ENCODE data around the gene GRM6.

GRCh38 chr5:179033004-179033580 is 38.0 kb upstream of the GRM6 start:
- TF ChIP-seq CTCF (IDR thresholded peaks at IDR 0.05) = no peak
- TF ChIP-seq STAT6 (CRISPR knock-in tag; conservative IDR thresholded peaks at IDR 0.05; ENCODE audit: low read depth) = no peak
- TF ChIP-seq ETV6 (CRISPR knock-in tag; IDR thresholded peaks at IDR 0.05) = no peak
- no peak for TF ChIP-seq ZNF121 (CRISPR knock-in tag; IDR thresholded peaks at IDR 0.05)
- no peak for TF ChIP-seq E2F5 (CRISPR knock-in tag; IDR thresholded peaks at IDR 0.05)
- TF ChIP-seq GABPB1 (CRISPR knock-in tag; IDR thresholded peaks at IDR 0.05) = no peak
- no peak for TF ChIP-seq E2F4 (CRISPR knock-in tag; IDR thresholded peaks at IDR 0.05; ENCODE audit: borderline replicate concordance, low read depth)
- TF ChIP-seq ELF4 (CRISPR knock-in tag; IDR thresholded peaks at IDR 0.05; ENCODE audit: low read depth) = no peak
- TF ChIP-seq ZNF317 (CRISPR knock-in tag; IDR thresholded peaks at IDR 0.05; ENCODE audit: borderline replicate concordance, low read depth) = no peak

All from WTC11 (cell line).